ENCODE data around the gene ERC1.

Gene ERC1

DNA sequence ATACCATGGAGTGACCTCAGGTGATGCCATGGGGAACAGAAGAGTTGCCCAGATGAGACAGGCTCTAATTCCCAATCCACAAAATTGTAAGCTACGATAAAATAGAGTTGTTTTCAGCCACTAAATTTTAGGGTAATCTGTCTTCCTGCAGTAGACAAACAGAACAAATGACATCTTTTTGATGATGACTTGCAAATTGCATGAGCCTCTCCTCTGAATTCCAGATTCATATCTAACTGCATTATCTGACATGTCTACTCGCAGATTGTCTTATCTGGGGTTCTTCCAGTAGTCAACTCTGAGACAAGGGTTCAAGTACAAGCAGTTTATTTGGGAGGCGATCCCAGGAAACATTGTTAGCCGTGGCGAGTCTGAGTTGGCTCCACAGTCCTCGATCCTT lies 14.4 kb upstream of the ERC1 start:
- no peak for DNase-seq (ENCODE audit: low read depth)
- in situ Hi-C loops (cut with HindIII; ENCODE audit: low sequenced_read_pairs) = no loop called here
- no peak overlapping the region for H3K4me3 ChIP-seq (ENCODE audit: low read depth, low read length)
- TF ChIP-seq CTCF (IDR thresholded peaks at IDR 0.05; ENCODE audit: low read depth, low read length, missing control alignments) = no peak

DNA sequence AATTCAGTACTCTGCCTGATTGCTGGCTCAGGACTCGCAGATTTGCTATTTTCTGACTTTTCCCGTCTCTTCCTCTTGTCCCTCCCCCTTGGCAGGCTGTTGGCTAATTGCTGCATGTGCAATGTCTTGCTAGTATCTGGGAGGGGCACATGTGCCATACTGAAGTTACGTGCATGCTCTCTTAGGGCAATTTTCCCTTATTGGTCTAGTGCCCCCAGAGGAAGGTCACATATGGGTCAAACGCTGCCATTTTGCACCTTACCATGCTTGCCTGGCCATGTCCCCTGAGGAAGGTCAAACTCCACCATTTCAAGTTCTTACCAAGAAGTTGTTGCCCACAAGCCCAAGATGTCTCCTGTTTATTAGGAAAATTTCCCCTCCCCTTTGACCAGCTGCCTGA lies 13.9 kb upstream of the ERC1 start:
- no peak for DNase-seq (ENCODE audit: low read depth)
- no peak for TF ChIP-seq CTCF (IDR thresholded peaks at IDR 0.05; ENCODE audit: low read depth, low read length, missing control alignments)
- in situ Hi-C loops (cut with HindIII; ENCODE audit: low sequenced_read_pairs) = no loop called here
- H3K4me3 ChIP-seq (ENCODE audit: low read depth, low read length) = no peak overlapping the region

DNA sequence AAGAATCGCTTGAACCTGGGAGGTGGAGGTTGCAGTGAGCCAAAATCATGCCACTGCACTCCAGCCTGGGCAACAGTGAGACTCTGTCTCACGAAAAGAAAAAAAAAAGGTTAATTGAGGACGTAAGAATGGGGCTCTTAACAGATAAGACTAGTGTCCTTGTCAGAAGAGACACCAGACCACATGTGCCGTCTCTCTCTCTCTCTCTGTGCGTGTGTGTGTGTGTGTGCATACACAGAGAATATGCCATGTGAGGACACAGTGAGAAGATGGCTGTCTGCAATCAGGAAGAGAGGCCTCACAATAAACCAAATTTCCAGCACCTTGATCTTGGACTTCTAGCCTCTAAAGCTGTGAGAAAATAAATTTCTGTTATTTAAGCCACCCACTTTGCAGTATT lies 11.7 kb upstream of the ERC1 start:
- no peak for TF ChIP-seq CTCF (IDR thresholded peaks at IDR 0.05; ENCODE audit: low read depth, low read length, missing control alignments)
- DNase-seq (ENCODE audit: low read depth) = no peak
- no peak overlapping the region for H3K4me3 ChIP-seq (ENCODE audit: low read depth, low read length)
- in situ Hi-C loops (cut with HindIII; ENCODE audit: low sequenced_read_pairs) = no loop called here

DNA sequence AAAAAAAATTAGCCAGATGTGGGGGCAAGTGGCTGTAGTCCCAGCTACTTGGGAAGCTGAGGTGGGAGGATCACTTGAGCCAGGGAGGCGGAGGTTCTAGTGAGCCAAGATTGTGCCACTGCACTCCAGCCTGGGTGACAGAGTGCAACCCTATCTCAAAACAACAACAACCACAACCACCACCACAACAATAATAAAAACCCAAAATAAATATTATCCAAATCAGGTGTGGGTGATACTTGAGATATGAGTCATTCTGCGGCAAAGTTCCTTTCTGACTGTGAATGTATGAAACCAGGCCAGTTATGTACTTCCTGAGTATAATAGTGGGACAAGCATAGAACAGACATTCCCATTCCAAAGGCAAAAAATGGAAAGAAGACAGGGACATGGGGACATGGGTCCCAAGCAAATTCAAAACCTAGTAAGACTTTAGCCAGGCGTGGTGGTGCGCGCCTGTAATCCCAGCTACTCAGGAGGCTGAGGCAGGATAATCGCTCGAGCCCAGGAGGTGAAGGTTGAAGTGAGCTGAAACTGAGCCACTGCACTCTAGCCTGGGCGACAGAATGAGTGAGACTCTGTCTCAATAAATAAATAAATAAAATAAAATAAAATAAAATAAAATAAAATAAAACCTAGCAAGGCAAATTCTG lies 9.7 kb upstream of the ERC1 start:
- no peak for TF ChIP-seq CTCF (IDR thresholded peaks at IDR 0.05; ENCODE audit: low read depth, low read length, missing control alignments)
- in situ Hi-C loops (cut with HindIII; ENCODE audit: low sequenced_read_pairs) = no loop called here
- DNase-seq (ENCODE audit: low read depth) = peak; percentile 55
- H3K4me3 ChIP-seq (ENCODE audit: low read depth, low read length) = no peak overlapping the region

GRCh38 chr12:981961-982360 lies 9.1 kb upstream of the ERC1 start:
- no peak for DNase-seq (ENCODE audit: low read depth)
- no peak for TF ChIP-seq CTCF (IDR thresholded peaks at IDR 0.05; ENCODE audit: low read depth, low read length, missing control alignments)
- no peak overlapping the region for H3K4me3 ChIP-seq (ENCODE audit: low read depth, low read length)
- in situ Hi-C loops (cut with HindIII; ENCODE audit: low sequenced_read_pairs) = no loop called here

DNA sequence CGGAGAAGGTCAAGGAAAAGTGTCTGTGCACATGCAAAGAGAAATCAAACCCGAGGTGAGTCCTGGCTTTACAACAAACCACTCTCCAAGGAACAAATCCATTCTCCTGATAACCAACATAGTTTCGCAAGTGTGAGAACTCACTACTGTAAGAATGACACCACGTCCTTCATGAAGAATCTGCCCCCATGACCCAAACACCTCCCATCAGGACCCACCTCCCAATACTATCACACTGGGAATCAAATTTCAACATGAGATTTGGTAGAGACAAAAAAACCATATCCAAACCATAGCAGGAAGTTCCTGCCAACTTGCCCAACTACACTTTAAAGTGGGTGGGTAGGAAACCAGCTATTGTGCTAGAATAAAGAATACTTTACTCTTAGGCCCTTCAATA lies 2.4 kb upstream of the ERC1 start:
- no peak for TF ChIP-seq CTCF (IDR thresholded peaks at IDR 0.05; ENCODE audit: low read depth, low read length, missing control alignments)
- H3K4me3 ChIP-seq (ENCODE audit: low read depth, low read length) = no peak overlapping the region

More for the DNA sequence above, 2.4 kb upstream of the ERC1 start:
- in situ Hi-C loops (cut with HindIII; ENCODE audit: low sequenced_read_pairs) = no loop called here
- DNase-seq (ENCODE audit: low read depth) = no peak

Measured in astrocyte of the cerebellum (primary cell).